GM12892 (cell line): Measurements from ENCODE around the gene TCEAL5.

ENCODE experiments used
- POLR2A ChIP-seq: IDR thresholded peaks from 2 replicates; pipeline ENCODE4 v1.6.1; 2011; ENCODE audit warnings: low read depth, low read length, control low read depth
- POLR2AphosphoS5 ChIP-seq: IDR thresholded peaks from 2 replicates; pipeline ENCODE4 v1.6.1; 2011; ENCODE audit warnings: low read depth, low read length, control low read depth

DNA sequence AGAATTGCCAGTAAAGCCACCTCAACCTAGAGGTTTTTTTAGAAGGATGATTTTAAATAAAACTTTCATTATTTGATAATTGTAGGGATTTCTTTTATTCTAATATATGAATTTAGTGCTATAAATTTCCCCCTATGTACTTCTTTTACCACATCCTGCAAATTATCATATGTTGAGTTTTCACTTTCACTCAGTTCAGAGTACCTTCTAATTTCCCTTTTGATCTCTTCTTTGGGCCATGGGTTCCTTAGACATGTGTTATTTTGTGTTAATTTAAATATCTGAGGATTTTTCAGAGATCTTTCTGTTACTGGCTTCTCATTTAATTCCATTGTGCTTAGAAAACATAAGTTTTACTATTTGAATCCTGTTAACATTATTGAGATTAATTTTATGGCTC, 28.2 kb upstream of the TCEAL5 start:
- TF ChIP-seq POLR2A (no peak), POLR2AphosphoS5 (no peak)
